ENCODE results near the gene TMEM30A. TPM values are rescaled to one million over a fixed set of nuclear protein-coding genes. Genes with fewer than 3 reads are reported as not detected.

TMEM30A gene
- polyA plus RNA-seq, 1 donor: 133 TPM

DNA sequence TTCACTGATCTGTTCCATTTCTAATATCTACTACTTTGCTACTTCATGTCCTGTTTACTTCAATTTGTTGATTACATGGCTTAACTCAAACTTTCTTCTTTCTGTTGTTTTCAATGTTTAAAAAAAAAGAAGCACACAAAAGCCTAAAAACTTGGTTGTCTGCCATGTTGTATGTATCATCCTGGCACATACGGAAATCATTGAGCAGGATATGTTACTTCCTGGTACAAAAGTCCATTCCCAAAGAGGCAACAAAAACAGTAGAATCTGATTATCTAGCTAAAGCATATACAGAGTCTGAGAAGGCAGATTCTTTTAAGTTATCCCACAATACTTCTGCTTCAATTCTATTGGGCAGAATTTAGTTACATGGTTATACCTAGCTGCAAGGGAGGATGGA lies 64.2 kb downstream of the TMEM30A start:
- DNase-seq: no peak

DNA sequence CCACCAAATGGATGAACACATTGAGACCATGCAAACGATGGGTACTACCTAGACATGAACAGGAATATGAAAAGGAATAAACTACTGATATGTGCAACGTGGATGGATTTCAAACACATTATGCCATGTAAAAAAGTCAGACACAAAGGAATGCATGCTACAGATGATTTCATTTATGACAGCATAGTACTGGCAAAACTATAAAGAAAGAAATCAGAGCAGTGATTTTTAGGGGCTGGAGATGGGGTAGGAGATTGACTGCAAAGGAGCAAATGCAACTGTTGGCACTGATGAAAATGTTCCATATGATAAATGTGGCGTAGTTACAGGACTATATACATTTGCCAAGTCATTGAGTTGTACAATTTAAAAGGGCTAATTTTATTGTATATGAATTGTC lies 65.3 kb downstream of the TMEM30A start:
- no peak for DNase-seq

DNA sequence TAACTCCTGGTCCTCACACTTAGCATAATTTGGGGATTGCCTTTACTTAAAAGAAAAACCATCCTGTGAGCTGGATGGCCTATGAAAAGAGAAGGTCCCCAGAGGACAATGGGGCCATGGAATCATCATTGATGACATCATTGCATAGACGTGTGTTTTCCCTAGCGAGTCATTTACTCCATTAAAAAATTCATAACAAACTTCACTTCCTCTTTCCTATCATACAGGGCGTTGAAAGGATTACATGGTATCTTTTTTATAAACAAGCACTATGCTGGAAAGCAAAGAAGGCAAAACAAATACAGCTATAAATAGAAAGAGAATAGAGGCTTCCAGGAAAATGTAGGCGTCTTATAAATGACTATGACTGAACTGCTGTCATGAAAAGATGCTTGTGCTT lies 67.4 kb downstream of the TMEM30A start:
- DNase-seq: no peak

DNA sequence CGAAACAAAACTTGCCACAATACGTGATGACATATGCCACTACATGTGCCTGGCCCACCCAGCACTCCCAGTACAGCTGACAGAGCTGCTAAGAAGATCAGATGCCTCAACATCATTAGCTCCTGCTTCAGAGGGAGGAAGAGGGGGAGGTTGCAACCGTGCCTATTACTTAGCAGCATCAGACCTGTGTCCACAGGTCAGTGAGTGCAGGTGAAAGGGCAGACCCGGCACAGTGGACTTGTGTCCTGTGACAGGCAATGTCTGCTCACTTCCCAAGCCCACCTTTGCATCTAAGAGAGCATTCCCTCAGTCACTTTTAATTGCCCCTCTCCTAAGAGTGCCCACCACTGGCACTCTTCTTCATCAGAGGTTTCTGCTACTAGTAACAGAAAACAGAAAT lies 69.3 kb downstream of the TMEM30A start:
- no peak for DNase-seq

DNA sequence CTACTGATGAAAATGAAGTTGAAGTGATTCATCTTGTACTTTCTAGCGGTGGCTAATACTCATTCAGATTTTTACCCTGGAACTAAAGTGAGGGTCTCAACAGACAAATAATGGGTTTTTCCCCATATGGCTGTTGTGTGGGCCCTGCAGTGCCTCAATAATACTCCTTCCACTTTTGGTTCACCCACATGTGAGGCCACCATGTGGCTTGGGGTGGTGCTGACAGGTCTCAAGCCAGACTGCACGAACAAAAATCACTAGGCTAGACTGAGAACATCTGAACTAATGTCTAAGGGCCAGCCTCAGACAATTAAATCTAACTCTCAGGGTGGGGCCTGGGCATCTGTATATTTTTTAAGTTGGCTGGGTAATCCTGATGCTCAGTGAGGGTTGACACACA lies 70.9 kb downstream of the TMEM30A start:
- no peak for DNase-seq

DNA sequence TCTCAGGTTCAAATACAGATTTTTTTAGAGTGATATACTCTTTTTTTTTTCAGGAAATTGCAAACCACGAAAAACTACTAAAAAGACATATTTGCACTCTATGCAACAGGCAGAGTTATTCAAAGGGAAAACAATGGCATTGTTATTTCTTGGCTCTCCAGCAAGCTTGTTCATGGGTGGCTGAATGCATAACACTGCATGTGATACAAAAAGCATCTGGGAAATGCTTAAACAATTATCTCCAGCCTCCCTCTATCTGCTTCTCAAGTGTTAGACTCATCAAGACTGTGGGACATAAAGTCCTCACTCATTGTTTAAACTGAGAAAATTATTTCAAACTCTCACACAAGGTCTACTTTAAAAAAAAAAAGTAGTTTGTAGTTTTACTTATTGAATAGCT lies 71.5 kb downstream of the TMEM30A start:
- no peak for DNase-seq

DNA sequence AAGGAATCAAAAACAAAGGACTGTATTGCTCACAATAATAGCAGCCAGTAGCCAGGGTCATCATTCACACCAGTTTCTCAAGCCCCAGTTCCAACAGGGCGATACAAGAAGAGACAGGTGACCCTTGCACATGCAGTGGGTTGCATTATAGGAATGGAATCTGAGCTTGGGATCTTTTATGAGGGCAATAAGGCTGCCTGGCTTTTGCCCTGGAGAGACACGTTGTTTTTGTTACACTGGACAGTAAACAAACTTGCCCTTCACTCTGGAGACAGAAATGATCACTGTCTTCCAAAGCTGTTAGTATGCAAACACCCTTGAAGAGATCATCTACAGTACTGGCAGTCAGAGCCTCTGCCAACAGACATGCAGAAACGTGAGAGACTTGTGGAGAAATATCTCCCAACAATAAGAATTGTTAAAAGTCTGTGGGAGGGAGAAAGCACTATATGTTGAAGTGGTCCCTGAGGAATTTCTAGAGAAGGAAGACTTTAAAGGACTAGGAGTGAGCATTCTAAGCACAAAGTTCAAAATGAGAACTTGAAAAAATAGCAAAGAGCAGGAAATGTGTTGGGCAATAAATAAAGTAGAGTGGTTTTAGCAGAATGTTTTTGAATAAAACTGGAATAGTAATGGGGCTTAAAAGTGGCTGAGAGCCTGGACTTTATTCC lies 72.5 kb downstream of the TMEM30A start:
- no peak for DNase-seq

DNA sequence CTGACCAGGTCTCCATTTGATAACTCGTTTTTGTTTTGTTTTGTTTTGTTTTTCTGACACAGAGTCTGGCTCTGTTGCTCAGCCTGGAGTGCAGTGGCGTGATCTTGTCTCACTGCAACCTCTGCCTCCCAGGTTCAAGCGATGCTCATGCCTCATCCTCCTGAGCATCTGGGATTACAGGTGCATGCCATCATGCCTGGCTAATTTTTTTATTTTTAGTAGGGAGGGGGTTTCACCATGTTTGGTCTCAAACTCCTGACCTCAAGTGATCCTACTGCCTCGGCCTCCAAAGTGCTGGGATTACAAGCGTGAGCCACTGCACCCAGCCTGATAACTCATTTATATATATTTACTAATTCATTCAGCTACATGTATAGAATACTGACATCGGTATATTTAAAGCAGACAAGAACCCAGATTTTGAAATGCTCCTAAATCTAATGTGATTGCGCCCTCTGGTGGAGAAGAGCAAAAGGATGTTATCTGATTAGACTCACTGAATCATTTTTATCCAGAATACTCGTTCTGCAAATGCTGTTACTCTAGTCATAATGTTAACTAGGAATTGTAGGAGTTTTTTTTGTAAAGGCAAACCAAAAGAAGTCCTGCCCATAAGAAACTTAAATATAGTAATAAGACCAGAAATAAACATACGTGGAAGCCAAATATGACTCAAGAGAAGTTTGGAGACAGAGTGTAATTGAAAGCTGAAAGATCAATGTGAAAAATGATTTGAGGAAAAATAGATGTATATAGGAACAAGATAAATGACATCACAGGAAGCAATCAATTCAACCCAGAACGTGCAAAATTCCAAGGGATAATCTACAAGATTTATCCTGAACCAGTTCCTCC lies 73.5 kb downstream of the TMEM30A start:
- DNase-seq: no peak

DNA sequence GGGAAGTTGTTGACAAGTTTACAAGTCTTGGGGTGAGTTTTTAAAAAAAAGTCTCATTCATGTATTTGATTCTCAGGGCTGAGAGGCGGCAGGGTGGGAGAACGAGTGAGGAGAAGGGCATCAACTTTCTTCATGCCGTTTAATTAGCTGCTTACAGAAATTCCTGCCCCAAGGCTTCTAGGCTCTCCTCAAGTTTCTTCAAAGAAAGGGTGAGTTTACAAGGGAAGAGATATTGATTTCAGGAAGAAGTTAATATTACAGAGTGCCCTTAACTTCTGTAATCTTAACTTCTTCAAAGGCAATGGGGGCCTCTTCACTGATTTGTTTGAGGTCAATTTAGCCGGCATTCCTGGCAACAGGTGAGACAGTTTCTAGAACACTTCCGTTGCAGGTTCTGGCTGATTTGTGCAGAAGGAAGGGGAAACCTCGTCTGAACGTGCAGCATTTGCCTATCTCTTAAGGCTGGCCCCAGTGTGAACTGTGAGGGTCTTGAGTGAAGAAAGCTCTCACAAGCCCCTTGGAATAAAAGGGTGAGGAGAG lies 75.3 kb downstream of the TMEM30A start:
- DNase-seq: no peak

DNA sequence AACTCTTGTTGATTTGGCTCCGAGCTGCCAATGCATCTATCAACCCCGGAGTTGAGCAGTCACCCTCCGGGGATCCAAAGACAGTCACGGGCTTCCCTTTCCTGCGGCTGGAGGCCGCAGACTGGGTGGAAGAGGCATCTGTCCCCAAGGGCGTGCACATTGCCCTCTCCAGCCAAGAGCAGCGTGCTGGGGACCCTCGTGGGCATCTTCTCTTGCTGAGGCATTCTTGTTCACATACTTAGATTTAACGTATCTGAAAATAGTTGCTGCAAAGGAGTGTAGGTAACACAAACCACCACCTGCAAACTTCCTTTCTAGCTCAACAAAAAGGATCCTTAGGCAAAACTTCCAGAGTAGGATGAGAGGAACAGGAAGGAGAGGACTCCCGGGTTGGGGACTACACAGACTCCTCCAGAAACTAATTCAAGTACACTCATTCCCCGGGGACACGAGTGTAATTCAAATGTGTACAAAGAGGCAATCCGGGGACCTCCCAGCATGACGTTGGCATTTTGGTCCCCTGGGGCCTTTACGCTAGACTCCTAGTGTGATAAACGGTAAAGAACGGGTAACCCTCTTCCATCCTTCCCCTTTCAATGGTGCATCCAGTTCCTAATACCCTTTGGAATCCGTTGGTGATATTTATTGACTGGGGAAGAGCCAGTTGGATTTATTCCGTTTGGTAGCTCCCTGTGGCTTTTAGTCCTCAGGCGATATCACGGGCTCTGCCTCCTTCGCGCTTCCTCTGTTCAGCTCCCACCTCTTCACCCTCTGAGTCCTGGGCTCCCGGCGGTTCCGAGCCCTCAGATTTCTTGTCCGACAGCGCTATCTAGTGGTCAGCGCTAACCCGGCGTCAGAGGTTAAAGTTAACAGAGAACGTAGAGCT lies 76.1 kb downstream of the TMEM30A start:
- DNase-seq: peak; percentile 88

DNA sequence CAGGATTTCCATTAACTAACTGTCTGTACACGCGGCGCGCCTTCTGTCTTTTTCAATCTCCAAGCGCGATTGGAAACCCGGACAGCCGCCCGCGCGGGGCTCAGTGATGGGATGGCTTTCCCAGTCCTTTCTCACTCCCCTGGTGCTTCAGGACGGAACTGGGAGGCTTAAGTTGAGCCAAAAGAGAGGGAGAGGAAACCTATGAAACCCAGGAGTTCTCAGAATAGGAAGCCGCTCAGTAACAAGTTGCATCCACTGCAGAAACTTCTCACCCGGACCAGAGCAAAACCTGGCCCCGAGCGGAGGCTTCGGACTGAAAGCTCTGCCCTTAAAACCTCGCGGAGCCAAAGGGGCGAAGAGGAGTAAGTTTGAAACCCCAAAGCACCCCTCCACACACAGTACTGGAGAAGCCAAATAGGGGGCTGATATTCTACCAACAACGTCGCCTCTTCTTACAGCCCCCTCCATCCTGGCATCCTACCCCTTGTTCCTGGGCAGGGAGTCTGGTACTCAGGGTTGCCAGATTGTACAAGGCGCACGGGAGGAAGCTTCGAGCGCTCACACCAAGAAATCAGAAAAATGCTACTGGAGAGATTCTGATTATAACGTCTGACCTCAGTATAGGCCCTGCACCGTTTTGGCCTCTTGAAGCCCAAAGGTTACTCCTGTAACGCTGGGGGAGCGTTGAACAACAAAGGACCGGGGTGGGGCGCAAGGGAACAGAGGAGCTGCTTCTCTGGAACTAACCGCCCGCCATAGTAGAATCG lies 77.8 kb downstream of the TMEM30A start:
- no peak for DNase-seq

DNA sequence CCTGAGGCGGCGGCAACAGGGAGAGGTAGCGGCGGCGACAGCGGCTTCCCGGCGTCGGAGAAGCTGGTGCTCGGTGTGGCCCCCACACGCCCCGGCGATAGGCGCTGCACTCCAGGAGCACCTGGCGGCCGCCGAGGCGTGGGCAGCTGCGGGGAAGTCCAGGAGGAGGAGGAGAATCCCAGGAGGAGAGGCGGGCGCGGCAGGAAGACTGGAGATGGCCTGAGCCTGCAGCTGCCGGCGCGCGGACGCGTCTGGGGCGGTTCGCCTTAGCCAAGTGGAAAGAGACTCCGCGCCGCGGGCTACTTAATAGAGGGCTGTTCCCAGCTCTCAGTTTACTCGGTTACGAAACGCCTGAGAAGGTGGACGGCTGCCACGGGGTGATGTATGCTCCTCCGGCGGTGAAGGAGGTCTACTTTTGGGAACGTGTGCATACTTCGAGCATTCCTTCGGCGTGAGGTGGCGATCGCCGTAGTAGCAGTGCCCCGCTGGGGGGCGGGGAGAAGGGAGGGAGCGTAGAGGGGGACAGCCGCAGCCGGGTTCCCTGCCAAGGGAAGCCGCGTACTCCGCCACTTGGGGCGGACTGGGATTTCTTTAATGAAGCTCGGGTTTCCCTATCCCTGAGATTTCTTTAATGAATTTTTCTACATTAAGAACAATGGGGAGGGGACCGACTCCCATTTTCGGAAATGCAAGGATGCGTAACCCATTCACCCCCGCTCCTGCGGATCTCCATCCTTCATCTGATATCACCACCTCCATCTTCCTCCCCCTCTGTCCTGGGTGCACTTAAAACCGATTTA lies 78.6 kb downstream of the TMEM30A start, which contains the start of gene COL12A1:
Gene COL12A1, minus strand, starts transcription at position 278 of the 800 bp plus-strand sequence. CDS start 3,261 bp downstream, outside the sequence.
- no peak for DNase-seq

DNA sequence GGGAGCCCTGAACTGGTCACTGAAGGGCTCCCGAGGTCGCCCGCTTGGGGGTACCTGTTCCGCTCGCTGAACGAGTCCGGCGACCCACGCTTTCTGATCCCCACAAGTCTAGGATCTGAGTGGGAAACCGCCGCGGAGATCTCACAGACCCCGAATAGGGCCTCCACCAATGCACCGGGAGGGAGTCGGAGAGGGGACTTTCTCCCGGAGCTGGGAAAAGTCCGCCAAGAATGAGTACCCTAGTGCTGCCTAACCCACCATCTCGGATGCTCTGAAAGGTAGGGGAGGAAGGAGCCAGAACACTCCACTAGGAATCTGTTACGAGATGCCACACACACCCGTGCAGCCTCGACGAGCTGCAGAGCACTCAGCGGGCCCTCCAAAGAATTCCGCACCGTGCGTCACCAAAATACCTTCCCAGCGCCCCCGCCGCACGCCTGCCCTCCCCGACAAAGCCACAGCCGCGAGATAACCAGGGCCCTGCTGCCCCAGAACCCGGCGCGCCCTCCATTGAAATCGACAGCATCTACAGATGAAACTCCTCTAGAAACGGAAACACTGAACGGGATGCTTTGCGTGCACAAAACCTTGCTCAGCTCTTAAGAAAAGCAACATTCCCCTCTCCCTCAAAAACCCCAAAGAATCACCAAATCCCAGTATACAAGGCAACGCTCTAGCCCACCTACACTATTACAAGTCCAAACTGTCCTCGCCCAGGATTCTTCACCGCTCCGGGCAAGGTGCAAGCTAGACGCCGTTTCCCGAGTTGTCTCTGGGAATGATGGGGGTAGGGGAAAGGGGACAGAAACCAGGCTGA lies 79.4 kb downstream of the TMEM30A start:
- no peak for DNase-seq

DNA sequence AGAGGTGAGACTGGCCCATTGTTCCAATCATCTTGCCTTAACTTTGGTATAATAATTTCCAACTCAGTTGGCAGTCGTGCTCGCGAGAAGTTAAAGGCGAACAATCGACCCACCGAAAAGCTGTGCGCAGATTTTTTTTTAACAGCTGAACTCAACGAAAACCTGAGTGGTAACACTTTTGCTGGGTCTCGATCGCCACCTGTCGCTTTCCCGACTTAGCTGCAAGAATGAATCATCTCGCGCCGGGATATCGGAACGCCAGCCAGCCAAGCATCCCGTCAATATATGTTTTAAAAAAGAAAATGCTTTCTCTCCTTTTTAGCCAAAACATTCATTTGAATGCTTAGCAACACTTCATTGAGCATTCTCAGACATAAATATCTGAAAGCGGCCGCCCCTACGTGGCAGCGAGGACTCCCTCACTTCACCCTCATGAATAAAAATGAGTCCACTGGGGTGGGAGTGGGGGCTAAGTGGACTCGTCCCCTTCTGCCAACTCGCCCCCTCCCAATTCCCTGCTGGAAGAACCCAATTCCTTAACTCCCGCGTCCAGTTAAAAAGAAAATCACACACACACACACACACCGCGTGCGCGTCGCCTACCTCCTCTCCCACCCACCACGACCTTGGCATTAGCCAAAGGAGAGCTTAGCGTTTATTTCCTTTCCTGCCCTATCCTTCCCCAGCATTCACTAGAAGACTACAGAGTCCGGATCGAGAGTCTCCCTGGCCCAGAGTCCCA lies 80.2 kb downstream of the TMEM30A start:
- DNase-seq: peak; percentile 83

DNA sequence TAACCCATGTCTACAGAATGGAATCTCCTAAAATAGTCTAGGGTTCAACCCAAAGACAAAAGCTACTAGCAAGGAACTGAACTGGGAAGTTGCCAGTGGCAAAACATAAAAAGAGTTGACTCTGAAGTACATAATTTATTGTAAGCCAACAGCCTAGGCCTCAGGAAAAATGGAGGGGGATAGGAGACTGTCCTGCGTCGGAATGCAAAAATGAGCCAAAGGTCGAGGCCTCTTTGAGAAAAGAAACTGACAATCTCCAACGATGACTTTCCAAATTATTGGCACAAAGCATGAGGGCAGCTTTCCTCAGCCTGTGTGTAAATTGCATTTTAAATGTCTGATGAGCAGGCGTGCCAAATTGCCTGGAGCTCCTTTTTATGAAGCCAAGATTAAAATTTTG lies 80.9 kb downstream of the TMEM30A start:
- no peak for DNase-seq

Measured in left kidney (tissue), 2 donors.